AG10803 (cell line): ENCODE measurements around the gene AFAP1L1.

Source experiments
- DNase-seq: peaks from one replicate; pipeline ENCODE4 v3.0.0; 2010; ENCODE audit warnings: low read depth
- H3K4me3 ChIP-seq: 2 replicates; pipeline ENCODE4 v1.5.1; 2011; ENCODE audit warnings: mild to moderate bottlenecking, low read length, control low read depth
- CTCF ChIP-seq: conservative IDR thresholded peaks from 2 replicates; pipeline ENCODE4 v1.5.1; 2011; ENCODE audit warnings: mild to moderate bottlenecking, low read length, control low read depth, inconsistent platforms

The AFAP1L1 gene

GRCh38 chr5:149380466-149381121, 108.9 kb downstream of the AFAP1L1 start:
- DNase-seq, result no peak
- H3K4me3 ChIP-seq, result no peak overlapping the region
- no peak for TF ChIP-seq CTCF

GRCh38 chr5:149381261-149381985, 109.8 kb downstream of the AFAP1L1 start:
- no peak for DNase-seq
- no peak for TF ChIP-seq CTCF
- no peak overlapping the region for H3K4me3 ChIP-seq

GRCh38 chr5:149381986-149382338, 110.3 kb downstream of the AFAP1L1 start:
- H3K4me3 ChIP-seq, result no peak overlapping the region
- peak; percentile 93 for TF ChIP-seq CTCF
- DNase-seq, result peak; percentile 67

GRCh38 chr5:149382517-149383220, 111.0 kb downstream of the AFAP1L1 start:
- DNase-seq, result no peak
- no peak overlapping the region for H3K4me3 ChIP-seq
- TF ChIP-seq CTCF, result no peak

GRCh38 chr5:149383399-149383798, 111.7 kb downstream of the AFAP1L1 start:
- no peak for TF ChIP-seq CTCF
- peak; percentile 23 for DNase-seq
- no peak overlapping the region for H3K4me3 ChIP-seq

GRCh38 chr5:149386166-149386565, 114.5 kb downstream of the AFAP1L1 start:
- no peak for TF ChIP-seq CTCF
- DNase-seq, result no peak
- no peak overlapping the region for H3K4me3 ChIP-seq
